Trophoblast cell (in vitro differentiated cells and primary cell): ENCODE measurements around the gene PTH1R.
A peak's percentile ranks its signal among the peaks of the same experiment; 100 is the strongest.

Source experiments
- DNase-seq, 2 donors: peaks; one replicate each; pipeline ENCODE4 v3.0.0-alpha.2; 2016
- H2AFZ ChIP-seq: 2 replicates; pipeline ENCODE4 v1.6.1; 2013; ENCODE audit warnings: low read length, moderate library complexity, mild to moderate bottlenecking; ENCODE audit not compliant: insufficient read depth, poor library complexity
- H2AK5ac ChIP-seq: 2 replicates; pipeline ENCODE4 v1.6.1; 2013; ENCODE audit warnings: mild to moderate bottlenecking, low read length
- H2BK120ac ChIP-seq: 2 replicates; pipeline ENCODE4 v1.6.1; 2013; ENCODE audit warnings: low read length, mild to moderate bottlenecking, moderate library complexity; ENCODE audit not compliant: insufficient read depth, poor library complexity
- H2BK12ac ChIP-seq: 2 replicates; pipeline ENCODE4 v1.6.1; 2013; ENCODE audit warnings: mild to moderate bottlenecking, low read length, moderate library complexity
- H2BK5ac ChIP-seq: 2 replicates; pipeline ENCODE4 v1.6.1; 2013; ENCODE audit warnings: low read length, low read depth, moderate library complexity, mild to moderate bottlenecking; ENCODE audit not compliant: poor library complexity
- H3K14ac ChIP-seq: 2 replicates; pipeline ENCODE4 v1.6.1; 2013; ENCODE audit warnings: mild to moderate bottlenecking, low read length
- H3K18ac ChIP-seq: 2 replicates; pipeline ENCODE4 v1.6.1; 2013; ENCODE audit warnings: mild to moderate bottlenecking, low read length
- H3K23ac ChIP-seq: 2 replicates; pipeline ENCODE4 v1.6.1; 2013; ENCODE audit warnings: low read length
- H3K27ac ChIP-seq: 2 replicates; pipeline ENCODE4 v1.5.1; 2013; ENCODE audit warnings: low read depth, mild to moderate bottlenecking, inconsistent platforms, low read length, moderate library complexity
- H3K27me3 ChIP-seq: 2 replicates; pipeline ENCODE4 v1.6.1; 2013; ENCODE audit warnings: inconsistent platforms, mild to moderate bottlenecking, low read length, moderate library complexity; ENCODE audit not compliant: insufficient read depth
- H3K36me3 ChIP-seq, 2 experiments: 1 replicate in 1 of 2; 2 replicates in 1 of 2; pipeline ENCODE4 v1.6.1; 2013; ENCODE audit warnings: low read length in 2 of 2, mild to moderate bottlenecking in 2 of 2, moderate library complexity in 1 of 2; ENCODE audit not compliant: insufficient read depth in 2 of 2, control insufficient read depth in 1 of 2
- H3K4ac ChIP-seq: 2 replicates; pipeline ENCODE4 v1.6.1; 2013; ENCODE audit warnings: low read depth, mild to moderate bottlenecking, low read length, moderate library complexity
- H3K4me1 ChIP-seq, 2 experiments: 1 replicate in 1 of 2; 2 replicates in 1 of 2; pipeline ENCODE4 v1.6.1; 2013; ENCODE audit warnings: low read length in 2 of 2, mild to moderate bottlenecking in 2 of 2, moderate library complexity in 1 of 2; ENCODE audit not compliant: insufficient read depth in 2 of 2, control insufficient read depth in 1 of 2
- H3K4me2 ChIP-seq: 2 replicates; pipeline ENCODE4 v1.6.1; 2013; ENCODE audit warnings: inconsistent platforms, mild to moderate bottlenecking, low read length, moderate library complexity
- H3K4me3 ChIP-seq: 2 replicates; pipeline ENCODE4 v1.5.1; 2013; ENCODE audit warnings: mild to moderate bottlenecking, low read depth, low read length, inconsistent platforms
- H3K79me1 ChIP-seq: one replicate; pipeline ENCODE4 v1.6.1; 2013; ENCODE audit warnings: low read length
- H3K79me2 ChIP-seq: 2 replicates; pipeline ENCODE4 v1.6.1; 2013; ENCODE audit warnings: low read length, mild to moderate bottlenecking; ENCODE audit not compliant: control insufficient read depth, insufficient read depth, poor library complexity
- H3K9ac ChIP-seq: 2 replicates; pipeline ENCODE4 v1.6.1; 2013; ENCODE audit warnings: mild to moderate bottlenecking, low read length
- H3K9me3 ChIP-seq: 2 replicates; pipeline ENCODE4 v1.6.1; 2013; ENCODE audit warnings: low read depth, mild to moderate bottlenecking, control low read depth, inconsistent platforms, low read length; ENCODE audit not compliant: insufficient read depth
- H4K12ac ChIP-seq: 2 replicates; pipeline ENCODE4 v1.6.1; 2013; ENCODE audit warnings: low read depth, mild to moderate bottlenecking, low read length, moderate library complexity
- H4K8ac ChIP-seq: 2 replicates; pipeline ENCODE4 v1.6.1; 2013; ENCODE audit warnings: low read depth, mild to moderate bottlenecking, low read length, moderate library complexity
- H4K91ac ChIP-seq: one replicate; pipeline ENCODE4 v1.6.1; 2013; ENCODE audit warnings: low read depth, mild to moderate bottlenecking, low read length, moderate library complexity
- WGBS: extraction: QIAGEN DNeasy Blood & Tissue Kit; methylation state at CpG from one replicate; pipeline ENCODE4 v1.1.7; 2013; ENCODE audit warnings: missing lambda C conversion rate; ENCODE audit not compliant: insufficient read length, insufficient coverage; ENCODE audit errors: extremely low coverage; 5-methylcytosine and 5-hydroxymethylcytosine counted together

Gene PTH1R

GRCh38 chr3:46906471-46907058, 29.0 kb downstream of the PTH1R start:
- Histone ChIP-seq H4K91ac (no peak overlapping the region), H2BK120ac (no peak overlapping the region), H3K18ac (no peak overlapping the region), H3K23ac (no peak overlapping the region), H2AFZ (no peak overlapping the region), H4K12ac (no peak overlapping the region), H3K27me3 (no peaks in the 10 kb centered on the region), H2BK5ac (no peak overlapping the region), H3K27ac (no peak overlapping the region), H3K9me3 (peaks cover 2% of the 10 kb centered on the region), H2BK12ac (no peak overlapping the region), H3K4me2 (no peak overlapping the region), H2AK5ac (no peak overlapping the region), H3K36me3 (no peaks in the 10 kb centered on the region), H3K79me2 (no peaks in the 10 kb centered on the region), H3K4me1 (peaks cover 3% of the 10 kb centered on the region in 2 experiments), H3K9ac (no peak overlapping the region), H3K14ac (no peak overlapping the region), H4K8ac (no peak overlapping the region), H3K79me1 (no peaks in the 10 kb centered on the region), H3K4me3 (no peak overlapping the region), H3K4ac (no peak overlapping the region)
- peak in 1 of 2 donors; percentile 29 for DNase-seq
- no CpG with 5 or more reads among the region's 4 CpGs for WGBS

GRCh38 chr3:46907271-46907670, 29.8 kb downstream of the PTH1R start:
- H3K4me3 ChIP-seq: no peak overlapping the region
- H3K36me3 ChIP-seq: no peaks in the 10 kb centered on the region
- no peak overlapping the region for H3K14ac ChIP-seq
- H2BK12ac ChIP-seq: no peak overlapping the region
- H3K4ac ChIP-seq: no peak overlapping the region
- no peak overlapping the region for H2BK120ac ChIP-seq
- H3K4me2 ChIP-seq: no peak overlapping the region
- H2BK5ac ChIP-seq: no peak overlapping the region
- no peak overlapping the region for H4K8ac ChIP-seq
- no peak overlapping the region for H2AK5ac ChIP-seq
- H4K91ac ChIP-seq: no peak overlapping the region
- no peak overlapping the region for H4K12ac ChIP-seq
- no peak overlapping the region for H3K27ac ChIP-seq
- H2AFZ ChIP-seq: no peak overlapping the region
- H3K9me3 ChIP-seq: peaks cover 2% of the 10 kb centered on the region
- WGBS: no CpG with 5 or more reads among the region's 12 CpGs
- no peak for DNase-seq
- no peaks in the 10 kb centered on the region for H3K79me2 ChIP-seq
- H3K27me3 ChIP-seq: no peaks in the 10 kb centered on the region
- no peak overlapping the region for H3K23ac ChIP-seq
- no peak overlapping the region for H3K18ac ChIP-seq
- H3K4me1 ChIP-seq: peaks cover 3% of the 10 kb centered on the region in 2 experiments
- no peak overlapping the region for H3K9ac ChIP-seq
- no peaks in the 10 kb centered on the region for H3K79me1 ChIP-seq

GRCh38 chr3:46907960-46908293, 30.4 kb downstream of the PTH1R start:
- Histone ChIP-seq H3K4me1 (peaks cover 3% of the 10 kb centered on the region in 2 experiments), H3K27ac (no peak overlapping the region), H3K27me3 (no peaks in the 10 kb centered on the region), H2BK12ac (no peak overlapping the region), H3K4ac (no peak overlapping the region), H3K9ac (no peak overlapping the region), H3K9me3 (no peaks in the 10 kb centered on the region), H2AFZ (no peak overlapping the region), H3K14ac (no peak overlapping the region), H3K4me3 (no peak overlapping the region), H2AK5ac (no peak overlapping the region), H3K23ac (no peak overlapping the region), H2BK120ac (no peak overlapping the region), H3K18ac (no peak overlapping the region), H3K4me2 (no peak overlapping the region), H2BK5ac (no peak overlapping the region), H4K8ac (no peak overlapping the region), H4K91ac (no peak overlapping the region), H3K79me2 (no peaks in the 10 kb centered on the region), H4K12ac (no peak overlapping the region), H3K36me3 (no peaks in the 10 kb centered on the region), H3K79me1 (no peaks in the 10 kb centered on the region)
- no peak for DNase-seq
- no CpG with 5 or more reads among the region's 1 CpG for WGBS

GRCh38 chr3:46908294-46908985, 30.9 kb downstream of the PTH1R start:
- no peak for DNase-seq
- H2BK120ac ChIP-seq: no peak overlapping the region
- H3K27me3 ChIP-seq: no peaks in the 10 kb centered on the region
- H3K4me3 ChIP-seq: peak overlapping the region; percentile 46
- H2BK12ac ChIP-seq: no peak overlapping the region
- no peak overlapping the region for H2AK5ac ChIP-seq
- H3K79me1 ChIP-seq: no peaks in the 10 kb centered on the region
- H2AFZ ChIP-seq: no peak overlapping the region
- H3K9me3 ChIP-seq: no peaks in the 10 kb centered on the region
- H3K36me3 ChIP-seq: no peaks in the 10 kb centered on the region
- H4K12ac ChIP-seq: no peak overlapping the region
- no peak overlapping the region for H3K4ac ChIP-seq
- H3K14ac ChIP-seq: no peak overlapping the region
- no peak overlapping the region for H3K4me2 ChIP-seq
- no peak overlapping the region for H4K91ac ChIP-seq
- WGBS: no CpG with 5 or more reads among the region's 24 CpGs
- H4K8ac ChIP-seq: no peak overlapping the region
- H3K79me2 ChIP-seq: no peaks in the 10 kb centered on the region
- H3K23ac ChIP-seq: no peak overlapping the region
- no peak overlapping the region for H3K18ac ChIP-seq
- peaks cover under 1% of the 10 kb centered on the region in 2 experiments for H3K4me1 ChIP-seq
- no peak overlapping the region for H2BK5ac ChIP-seq
- no peak overlapping the region for H3K27ac ChIP-seq
- H3K9ac ChIP-seq: no peak overlapping the region
